OCI-LY7 (cell line): ENCODE results near the gene GPC3.

Experiments
- CTCF ChIP-seq: fragments of 200-600 bp; sonication (generic); conservative IDR thresholded peaks from 2 replicates; pipeline ENCODE4 v1.5.1; 2014; ENCODE audit warnings: mild to moderate bottlenecking, antibody characterized with exemption, low read length, moderate library complexity, mixed read lengths
- EZH2phosphoT487 ChIP-seq: fragments of 200-600 bp; sonication (generic); IDR thresholded peaks from 2 replicates; pipeline ENCODE4 v1.6.1; 2018; ENCODE audit warnings: low read depth, borderline replicate concordance, mild to moderate bottlenecking, mixed run types, antibody characterized with exemption, low read length, moderate library complexity, mixed read lengths

- TF ChIP-seq CTCF = no peak
- no peak for TF ChIP-seq EZH2phosphoT487
Observed at GRCh38 chrX:133514486-133514885, 470.9 kb downstream of the GPC3 start.
